Stimulated activated CD4-positive, alpha-beta T cell treated with anti-CD3 and anti-CD28 coated beads, Interleukin-4, amount 100 ng/mL, for 4 hours (primary cell): ENCODE data around the gene CDC42BPG.
"Not testable (repeated sequence)": the region's sequence is repeated elsewhere in the genome, so short reads cannot be mapped to it uniquely, and the experiment has no call there.

Experiments used
- DNase-seq, 2 experiments: peaks; one replicate each; pipeline ENCODE4 v3.0.0-alpha.2; 2020

CDC42BPG gene

DNA sequence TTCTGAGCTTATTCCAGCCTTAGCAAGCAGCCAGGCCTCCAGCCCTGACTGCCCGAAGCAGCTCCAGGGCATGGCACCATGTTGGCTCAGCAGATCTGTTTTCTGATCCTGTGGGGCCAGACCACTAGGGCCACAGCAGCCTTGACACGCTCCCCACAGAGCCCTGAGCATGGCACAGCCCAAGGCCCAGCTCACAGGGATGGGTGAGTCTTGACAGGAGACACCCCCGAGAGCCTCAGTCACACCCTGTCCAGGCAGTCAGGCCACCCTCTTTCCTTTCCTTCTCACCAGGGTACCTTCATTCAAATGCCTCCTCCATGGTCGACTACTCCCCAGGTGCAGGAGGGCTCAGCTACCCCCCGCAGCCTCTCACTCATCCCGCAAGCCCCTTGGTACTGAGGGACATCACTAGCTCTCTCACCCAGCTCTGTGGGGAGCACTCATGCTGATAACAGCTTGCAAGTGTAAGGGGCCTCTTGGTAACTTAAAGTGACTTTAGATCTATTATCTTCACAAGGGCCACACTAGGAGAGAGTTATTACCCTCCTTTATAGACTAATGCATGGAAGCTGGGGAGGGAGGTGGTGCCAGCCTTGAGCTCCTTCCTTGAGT lies 3.9 kb upstream of the CDC42BPG start:
- no peak for DNase-seq

DNA sequence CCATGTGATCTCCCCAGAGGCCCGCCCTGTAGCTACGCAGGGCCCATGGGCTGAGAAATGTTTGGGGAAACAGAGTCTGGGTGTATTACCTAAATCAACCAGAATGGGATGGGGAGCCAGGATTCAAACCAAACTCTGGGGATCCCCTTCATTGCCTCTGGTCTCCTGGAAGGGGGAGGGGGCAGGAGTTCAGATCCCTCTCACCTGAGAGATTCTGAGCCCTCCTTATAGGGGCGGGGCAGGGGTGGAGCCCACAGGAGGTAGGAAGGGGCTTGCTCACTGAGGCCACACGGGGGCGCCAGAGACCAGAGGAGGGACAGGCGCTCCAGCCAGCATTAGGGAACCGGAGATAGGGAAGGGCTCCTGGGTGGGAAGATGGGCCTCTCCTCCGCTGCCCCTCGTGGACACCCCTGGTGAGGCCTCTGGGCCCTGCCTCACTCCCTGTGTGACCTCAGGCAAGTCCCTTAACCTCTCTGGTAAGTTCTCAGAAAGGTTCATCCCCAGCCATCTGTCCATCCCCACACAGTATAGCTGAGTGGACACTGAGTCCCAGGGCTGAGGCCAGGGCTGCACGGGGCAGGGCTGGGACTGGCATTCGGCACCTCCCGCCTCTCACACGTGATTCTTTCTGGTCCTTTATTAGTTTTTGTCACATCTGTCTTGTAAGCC lies 2.7 kb upstream of the CDC42BPG start:
- DNase-seq = peak; percentile 85 to 94

- DNase-seq = not testable (repeated sequence)
These were observed 1.3 kb upstream of the CDC42BPG start for GRCh38 chr11:64845776-64846129.

DNA sequence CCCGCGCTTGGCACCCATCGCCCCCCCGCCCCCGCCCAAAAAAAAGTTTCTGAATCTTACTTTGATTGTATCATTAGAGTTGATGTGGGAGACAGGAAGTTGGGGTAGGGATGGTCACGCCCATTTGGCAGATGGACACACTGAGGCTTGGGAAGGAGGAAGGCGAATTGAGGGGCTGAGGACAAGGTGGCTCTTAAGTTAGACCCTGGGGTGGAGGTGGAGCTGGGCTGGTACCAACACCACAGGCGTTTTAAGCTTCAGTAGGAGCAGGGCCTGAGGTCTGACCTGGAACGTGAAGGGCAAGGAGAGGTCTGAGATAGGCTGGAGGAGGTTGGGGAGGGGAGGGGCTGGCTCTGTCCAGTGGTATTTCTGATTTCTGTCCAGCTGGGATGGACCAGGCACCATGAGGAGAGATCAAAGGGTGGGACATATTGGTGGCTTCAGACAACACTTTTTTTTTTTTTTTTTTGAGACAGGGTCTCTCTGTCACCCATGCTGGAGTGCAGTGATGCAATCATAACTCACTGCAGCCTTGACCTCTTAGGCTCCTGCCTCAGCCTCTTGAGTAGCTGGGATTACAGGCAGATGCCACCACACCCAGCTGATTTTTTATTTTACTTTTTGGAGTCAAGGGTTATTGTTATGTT lies 799 bp upstream of the CDC42BPG start:
- no peak for DNase-seq

- DNase-seq = no peak
These were observed 645 bp downstream of the CDC42BPG start for GRCh38 chr11:64843686-64844329.

- no peak for DNase-seq
These were observed 1.4 kb downstream of the CDC42BPG start for GRCh38 chr11:64842851-64843685.

DNA sequence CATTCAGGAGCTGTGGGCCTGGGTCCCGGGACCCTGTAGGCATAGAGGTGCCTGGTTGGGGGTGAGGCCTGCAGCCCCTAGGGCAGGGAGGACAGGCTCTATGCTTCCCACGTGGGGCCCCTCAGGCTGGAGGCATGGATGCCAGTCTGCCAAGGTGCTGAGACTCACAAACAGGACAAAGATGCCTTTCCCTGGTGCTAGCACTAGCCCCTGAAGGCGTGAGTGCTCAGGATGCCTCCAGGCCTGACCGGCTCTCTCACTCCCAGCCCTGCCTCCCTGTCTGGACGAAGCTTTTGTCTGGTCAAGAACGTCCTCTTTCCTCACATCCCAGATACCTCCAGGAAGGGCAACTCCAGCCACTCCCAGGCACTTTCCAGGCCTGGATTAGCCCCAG lies 2.1 kb downstream of the CDC42BPG start:
- no peak for DNase-seq

DNA sequence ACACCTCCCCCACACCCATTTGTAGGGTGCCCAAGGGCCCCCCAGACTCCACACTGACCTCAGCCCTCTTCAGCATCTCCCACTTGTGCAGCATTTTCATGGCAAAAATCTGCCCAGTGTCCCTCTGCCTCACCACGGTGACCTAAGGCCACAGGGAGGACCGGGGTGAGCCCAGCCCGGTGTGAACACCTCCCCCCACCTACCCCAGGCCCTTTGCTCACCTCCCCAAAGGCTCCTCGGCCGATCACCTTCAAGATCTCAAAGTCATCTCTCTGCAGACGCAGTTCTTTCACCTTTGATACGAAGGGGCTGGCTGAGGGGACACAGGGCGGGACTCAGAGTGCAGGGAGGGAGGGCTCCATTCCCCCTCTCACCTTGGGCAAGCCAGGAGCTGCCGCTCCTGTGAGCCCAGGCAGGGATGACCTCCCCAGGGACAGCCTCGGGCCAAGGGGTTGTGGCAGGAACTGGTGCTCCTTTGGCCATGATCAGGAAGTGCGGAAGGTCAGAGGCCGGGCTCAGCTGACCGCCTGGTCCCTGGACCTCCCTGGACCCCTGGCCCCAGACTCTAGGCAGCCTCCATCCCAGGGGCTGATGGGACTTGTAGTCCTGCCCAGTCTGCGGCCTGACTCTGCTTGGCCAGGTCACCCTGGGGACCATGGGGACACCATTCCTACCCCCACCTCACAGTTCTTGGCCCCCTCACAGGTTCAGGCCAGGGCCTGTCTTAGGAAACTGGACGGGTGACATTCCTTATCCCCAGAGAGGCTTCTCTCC lies 2.7 kb downstream of the CDC42BPG start:
- DNase-seq = no peak

GRCh38 chr11:64839887-64840782 lies 4.3 kb downstream of the CDC42BPG start:
- DNase-seq = no peak

DNA sequence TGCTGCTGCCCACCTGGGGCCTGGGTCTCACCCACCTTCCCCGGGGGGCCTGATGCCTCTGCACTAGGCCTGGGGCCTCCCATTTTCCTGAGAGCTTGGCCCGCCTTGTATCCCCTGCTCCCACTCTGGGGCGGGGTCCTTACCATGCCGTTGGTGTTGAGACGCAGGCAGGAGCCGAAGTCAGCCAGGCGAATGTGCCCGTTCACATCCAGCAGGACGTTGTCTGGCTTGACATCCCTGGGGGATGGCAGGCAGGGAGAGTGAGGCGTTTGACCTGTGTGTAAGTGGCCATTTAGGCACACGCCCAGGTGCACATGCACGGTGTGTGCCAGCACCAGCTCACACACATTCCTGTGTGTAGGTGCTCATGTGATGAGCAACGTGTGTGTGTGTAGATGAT lies 5.1 kb downstream of the CDC42BPG start:
- DNase-seq = no peak

GRCh38 chr11:64838600-64839334 lies 5.7 kb downstream of the CDC42BPG start:
- no peak for DNase-seq

- DNase-seq = no peak
These were observed 6.5 kb downstream of the CDC42BPG start for GRCh38 chr11:64837887-64838351.

DNA sequence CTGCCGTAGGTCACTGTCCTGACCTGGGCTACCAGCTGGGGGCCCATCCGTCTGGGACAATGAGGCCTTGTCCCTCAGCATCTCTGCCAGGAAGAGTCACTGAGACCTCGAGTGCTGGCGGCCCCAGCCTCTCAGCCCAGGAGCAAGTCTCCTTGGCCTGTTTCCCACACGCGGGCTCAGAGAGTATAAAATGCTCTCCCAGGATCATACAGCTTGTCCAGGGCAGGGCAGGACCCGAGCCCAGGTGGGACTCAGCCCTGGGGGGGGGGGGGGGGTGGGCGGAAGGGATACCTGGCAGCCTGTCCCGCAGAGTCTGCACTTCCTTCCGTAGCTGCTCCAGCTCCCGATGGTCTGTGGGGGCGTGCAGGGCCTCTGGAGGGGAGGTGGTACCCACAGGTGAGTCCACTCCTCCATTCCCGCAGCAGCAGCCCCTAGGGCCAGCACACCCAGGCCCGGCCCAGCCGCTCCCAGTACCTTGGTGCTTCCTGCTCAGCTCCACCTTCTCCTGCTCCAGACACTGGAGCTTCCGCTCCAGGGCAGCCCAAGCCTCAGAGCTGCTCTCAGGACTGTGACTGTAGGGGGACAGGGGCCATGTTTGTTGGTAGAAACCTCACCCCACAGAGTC lies 7.9 kb downstream of the CDC42BPG start:
- DNase-seq = no peak

GRCh38 chr11:64835616-64836447 lies 8.6 kb downstream of the CDC42BPG start:
- no peak for DNase-seq

GRCh38 chr11:64834723-64835615 lies 9.5 kb downstream of the CDC42BPG start:
- no peak for DNase-seq

DNA sequence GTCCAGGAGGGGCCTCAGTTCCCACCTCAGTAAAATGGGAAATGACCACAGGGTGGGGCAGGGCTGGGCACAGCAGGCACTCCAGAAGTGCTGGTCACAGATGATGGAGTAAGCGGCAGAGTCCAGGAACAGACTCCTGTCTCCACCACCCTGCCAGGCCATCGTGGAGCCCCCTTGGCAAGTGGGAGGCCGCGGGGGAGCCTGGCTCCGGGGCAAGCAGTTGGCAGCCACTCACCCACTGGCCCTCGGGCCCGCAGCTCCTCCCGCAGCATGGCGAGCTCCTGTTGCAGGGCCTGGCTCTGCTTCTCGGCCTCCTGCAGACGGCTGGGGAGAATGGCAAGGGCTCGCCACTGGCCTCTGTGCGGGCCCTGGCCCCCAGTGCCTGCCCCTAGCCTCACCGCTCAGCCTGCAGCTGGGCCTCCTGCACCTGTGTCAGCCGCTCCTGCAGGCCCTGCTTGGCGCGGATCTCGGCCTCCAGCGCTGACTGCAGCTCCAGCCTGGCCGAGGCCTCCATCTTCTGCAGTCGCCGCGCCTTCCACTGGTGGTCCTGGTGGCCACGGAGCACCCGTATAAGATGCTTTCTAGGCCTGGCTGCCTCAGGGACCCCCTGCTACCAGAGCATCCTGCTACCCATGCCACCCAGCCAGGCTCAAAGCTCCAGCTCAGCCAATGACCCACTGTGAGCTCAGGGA lies 10.3 kb downstream of the CDC42BPG start:
- DNase-seq = no peak

DNA sequence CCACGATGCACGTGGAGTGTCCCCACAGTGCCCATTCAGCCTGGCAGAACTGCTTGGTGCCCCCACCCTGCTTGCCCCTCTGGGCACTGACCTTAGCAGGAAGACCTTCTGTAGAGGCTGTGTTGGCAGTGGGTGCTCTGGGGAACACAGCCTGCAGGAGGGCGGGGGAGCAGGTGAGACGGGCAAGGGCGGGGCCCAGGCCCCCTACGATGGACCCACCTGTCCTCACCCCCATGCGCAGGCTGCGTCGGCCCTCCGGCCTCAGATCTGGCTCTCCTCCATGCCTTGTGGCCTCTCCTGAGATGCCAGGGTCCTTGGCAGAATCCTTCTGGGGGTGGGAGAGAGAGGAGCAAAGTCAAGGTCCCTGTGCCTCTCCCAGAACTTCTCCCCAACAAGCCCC lies 10.9 kb downstream of the CDC42BPG start:
- no peak for DNase-seq
